ENCODE data around the gene MMAA. TPM values are rescaled to one million over a fixed set of nuclear protein-coding genes. Genes with fewer than 3 reads are reported as not detected.
"Not testable (repeated sequence)": the region's sequence is repeated elsewhere in the genome, so short reads cannot be mapped to it uniquely, and the experiment has no call there.

The MMAA gene
- total and polyA plus RNA-seq, 9 donors: 2.1 to 8.9 (median 6.2) TPM

GRCh38 chr4:145618210-145618931, 814 bp upstream of the MMAA start:
- intact Hi-C loops (cut with DNase I): loop anchor here in 2 of 4 donors (5.0 kb wide), 3 partner anchors 114 to 319 kb away; partner anchors contain the start of genes SMAD1 (in 1 of the 2) and ZNF827 (in 1 of the 2)
- Histone ChIP-seq H3K4me3 (peak overlapping the region; percentile 80), H3K36me3 (no peaks in the 10 kb centered on the region), H3K4me1 (ENCODE audit: insufficient read depth) (peaks cover 3% of the 10 kb centered on the region), H3K27ac (peak overlapping the region; percentile 64 to 91), H3K27me3 (no peaks in the 10 kb centered on the region), H3K9me3 (no peaks in the 10 kb centered on the region)
- peak in 3 of 5 donors; percentile 22 to 45 (median 29) for DNase-seq
- TF ChIP-seq POLR2A (IDR thresholded peaks at IDR 0.05) (no peak), EP300 (IDR thresholded peaks at IDR 0.05) (no peak)
- TF ChIP-seq, protein P1, sequence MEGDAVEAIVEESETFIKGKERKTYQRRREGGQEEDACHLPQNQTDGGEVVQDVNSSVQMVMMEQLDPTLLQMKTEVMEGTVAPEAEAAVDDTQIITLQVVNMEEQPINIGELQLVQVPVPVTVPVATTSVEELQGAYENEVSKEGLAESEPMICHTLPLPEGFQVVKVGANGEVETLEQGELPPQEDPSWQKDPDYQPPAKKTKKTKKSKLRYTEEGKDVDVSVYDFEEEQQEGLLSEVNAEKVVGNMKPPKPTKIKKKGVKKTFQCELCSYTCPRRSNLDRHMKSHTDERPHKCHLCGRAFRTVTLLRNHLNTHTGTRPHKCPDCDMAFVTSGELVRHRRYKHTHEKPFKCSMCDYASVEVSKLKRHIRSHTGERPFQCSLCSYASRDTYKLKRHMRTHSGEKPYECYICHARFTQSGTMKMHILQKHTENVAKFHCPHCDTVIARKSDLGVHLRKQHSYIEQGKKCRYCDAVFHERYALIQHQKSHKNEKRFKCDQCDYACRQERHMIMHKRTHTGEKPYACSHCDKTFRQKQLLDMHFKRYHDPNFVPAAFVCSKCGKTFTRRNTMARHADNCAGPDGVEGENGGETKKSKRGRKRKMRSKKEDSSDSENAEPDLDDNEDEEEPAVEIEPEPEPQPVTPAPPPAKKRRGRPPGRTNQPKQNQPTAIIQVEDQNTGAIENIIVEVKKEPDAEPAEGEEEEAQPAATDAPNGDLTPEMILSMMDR (IDR thresholded peaks at IDR 0.05): no peak
- 3 to 5% (median 3%) methylated on average over 19 of the region's 19 CpGs for WGBS, 3 donors

DNA sequence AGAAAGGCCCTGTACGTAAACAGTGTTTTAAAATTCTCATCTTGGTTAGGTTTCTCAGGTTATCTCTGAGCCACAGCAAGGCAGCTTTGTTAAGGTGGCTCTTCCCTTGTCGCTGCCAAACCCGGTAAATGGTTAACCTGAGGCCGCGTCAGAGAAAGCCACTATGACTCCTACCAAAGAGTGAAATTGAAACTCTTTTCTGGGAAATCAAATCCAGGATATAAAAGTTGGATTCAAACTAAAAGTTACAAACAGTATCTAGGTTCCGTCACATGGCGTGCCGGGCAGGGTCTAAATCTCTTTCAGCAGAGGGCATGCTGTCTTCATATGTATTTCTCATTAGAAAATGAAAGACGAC, 433 bp downstream of the MMAA start:
- Histone ChIP-seq H3K4me1 (ENCODE audit: insufficient read depth) (peaks cover 3% of the 10 kb centered on the region), H3K36me3 (no peaks in the 10 kb centered on the region), H3K4me3 (peak overlapping the region; percentile 80), H3K9me3 (no peaks in the 10 kb centered on the region), H3K27ac (peak overlapping the region; percentile 64 to 91), H3K27me3 (no peaks in the 10 kb centered on the region)
- 0% methylated on average over 9 of the region's 9 CpGs for WGBS, 3 donors
- peak; percentile 31 to 57 (median 44) for DNase-seq
- intact Hi-C loops (cut with DNase I): loop anchor here in 2 of 4 donors (5.0 kb wide), 3 partner anchors 113 to 318 kb away; partner anchors contain the start of genes SMAD1 (in 1 of the 2) and ZNF827 (in 1 of the 2)
- TF ChIP-seq, protein P1 (IDR thresholded peaks at IDR 0.05): no peak
- TF ChIP-seq POLR2A (IDR thresholded peaks at IDR 0.05) (no peak), EP300 (IDR thresholded peaks at IDR 0.05) (no peak)

DNA sequence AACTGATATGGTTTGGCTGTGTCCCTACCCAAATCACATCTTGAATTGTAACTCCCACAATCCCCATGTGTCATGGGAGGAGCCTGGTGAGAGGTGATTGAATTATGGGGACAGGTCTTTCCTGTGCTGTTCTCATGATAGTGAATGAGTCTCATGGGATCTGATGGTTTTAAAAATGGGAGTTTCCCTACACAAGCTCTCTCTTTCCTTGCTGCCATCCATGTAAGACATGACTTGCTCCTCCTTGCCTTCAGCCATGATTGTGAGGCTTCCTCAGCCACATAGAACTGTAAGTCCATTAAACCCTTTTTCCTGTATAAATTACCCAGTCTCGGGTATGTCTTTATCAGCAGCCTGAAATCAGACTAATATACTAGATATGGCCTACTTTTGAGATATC, 2.9 kb downstream of the MMAA start:
- intact Hi-C loops (cut with DNase I); H3K9me3 ChIP-seq; H3K27ac ChIP-seq; DNase-seq; H3K4me1 ChIP-seq (ENCODE audit: insufficient read depth); H3K4me3 ChIP-seq; H3K36me3 ChIP-seq; H3K27me3 ChIP-seq: not testable (repeated sequence)
- 92 to 100% (median 97%) methylated on average over 1 of the region's 1 CpG for WGBS, 3 donors

DNA sequence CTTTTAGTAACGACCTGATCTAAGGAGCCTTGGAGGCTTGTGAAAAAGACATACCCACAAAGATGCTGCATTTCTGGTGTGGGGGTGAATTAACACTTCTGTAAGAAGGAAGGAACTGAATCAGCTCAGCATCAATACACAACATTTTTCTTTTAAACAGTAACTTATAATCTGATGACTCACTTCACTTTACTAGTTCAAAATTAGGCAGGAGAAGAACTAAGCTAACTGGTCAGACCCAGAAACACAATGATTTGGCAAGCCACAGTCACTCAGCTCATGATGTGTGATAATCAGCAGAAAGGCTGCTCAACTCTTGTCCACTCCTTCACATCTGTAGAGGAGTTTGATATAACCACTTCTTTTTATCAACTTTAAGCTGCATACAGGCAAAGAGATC, 4.6 kb downstream of the MMAA start:
- no peaks in the 10 kb centered on the region for H3K9me3 ChIP-seq
- H3K4me3 ChIP-seq: no peak overlapping the region
- intact Hi-C loops (cut with DNase I): no loop called here
- H3K36me3 ChIP-seq: no peaks in the 10 kb centered on the region
- TF ChIP-seq, protein P1 (IDR thresholded peaks at IDR 0.05): no peak
- no peak for TF ChIP-seq EP300 (IDR thresholded peaks at IDR 0.05)
- no peak for TF ChIP-seq POLR2A (IDR thresholded peaks at IDR 0.05)
- H3K4me1 ChIP-seq (ENCODE audit: insufficient read depth): peaks cover 2% of the 10 kb centered on the region
- no peaks in the 10 kb centered on the region for H3K27me3 ChIP-seq
- 78 to 98% (median 92%) methylated on average over 1 of the region's 1 CpG for WGBS, 3 donors
- no peak for DNase-seq
- no peak overlapping the region for H3K27ac ChIP-seq
